ENCODE results near the gene RMI1. TPM values are rescaled to one million over a fixed set of nuclear protein-coding genes. Genes with fewer than 3 reads are reported as not detected.

Gene RMI1
- total RNA-seq, 1 experiment from 2014 or later, result 10.2 TPM

GRCh38 chr9:83978992-83979811, 1.4 kb upstream of the RMI1 start:
- no peaks in the 10 kb centered on the region; the same call in 1 of the 2 replicates for H3K36me3 ChIP-seq (ENCODE audit: control insufficient read depth, insufficient read depth, low read length)
- CTCF ChIA-PET, result no interaction called here
- TF ChIP-seq CTCF (IDR thresholded peaks at IDR 0.05; ENCODE audit: insufficient read depth in 1 of 2, low read depth in 1 of 2, low read length in 1 of 2, severe bottlenecking in 1 of 2, unreplicated experiment in 1 of 2), result no peak
- no peaks in the 10 kb centered on the region for H3K27me3 ChIP-seq (replicated peaks; ENCODE audit: control insufficient read depth, insufficient read depth, low read length)
- TSS peak; percentile 26 for BruUV-seq (replicated peaks)
- no peaks in the 10 kb centered on the region for H3K27me3 Mint-ChIP-seq (ENCODE audit: insufficient read depth, unreplicated experiment)
- peaks cover 11% of the 10 kb centered on the region; the same call in 1 of the 2 replicates for H3K4me1 ChIP-seq
- POLR2A ChIA-PET, result interaction anchor here (0.6 kb wide), 1 partner anchor 13 kb away, joined by 3 read pairs; no protein-coding TSS in a partner anchor
- intact Hi-C loops (cut with micrococcal nuclease; ENCODE audit: unreplicated experiment), result no loop called here
- no peaks in the 10 kb centered on the region for H3K9me3 Mint-ChIP-seq (ENCODE audit: unreplicated experiment)
- no peaks in the 10 kb centered on the region for H3K9me3 ChIP-seq
- peak; percentile 72 to 82 for DNase-seq
- H3K27ac Mint-ChIP-seq (ENCODE audit: unreplicated experiment), result peak overlapping the region; percentile 100
- peak overlapping the region; percentile 86 for H3K4me3 ChIP-seq (ENCODE audit: low read depth, low read length)
- peaks cover 15% of the 10 kb centered on the region for H3K4me1 Mint-ChIP-seq (ENCODE audit: low read depth, unreplicated experiment)
- H3K4me3 Mint-ChIP-seq (ENCODE audit: unreplicated experiment), result peak overlapping the region; percentile 95
- H3K36me3 Mint-ChIP-seq (ENCODE audit: insufficient read depth, unreplicated experiment), result peaks cover 62% of the 10 kb centered on the region

GRCh38 chr9:83979812-83980394, 702 bp upstream of the RMI1 start, which contains the start of gene HNRNPK:
HNRNPK (minus strand) TSS chr9:83980215; CDS start chr9:83978252, 1,963 bp downstream.
- peaks cover 11% of the 10 kb centered on the region; the same call in 1 of the 2 replicates for H3K4me1 ChIP-seq
- Mint-ChIP-seq H3K27ac (ENCODE audit: unreplicated experiment) (peak within 1 kb of the TSS; percentile 100), H3K9me3 (ENCODE audit: unreplicated experiment) (no peaks in the 10 kb centered on the region), H3K4me3 (ENCODE audit: unreplicated experiment) (peak within 1 kb of the TSS; percentile 95), H3K27me3 (ENCODE audit: insufficient read depth, unreplicated experiment) (no peaks in the 10 kb centered on the region), H3K36me3 (ENCODE audit: insufficient read depth, unreplicated experiment) (peaks cover 55% of the 10 kb centered on the region), H3K4me1 (ENCODE audit: low read depth, unreplicated experiment) (peaks cover 8% of the 10 kb centered on the region)
- no TSS peak for BruUV-seq (replicated peaks)
- H3K27me3 ChIP-seq (replicated peaks; ENCODE audit: control insufficient read depth, insufficient read depth, low read length), result no peaks in the 10 kb centered on the region
- peak within 1 kb of the TSS; percentile 86 for H3K4me3 ChIP-seq (ENCODE audit: low read depth, low read length)
- no peak for TF ChIP-seq CTCF (IDR thresholded peaks at IDR 0.05; ENCODE audit: insufficient read depth in 1 of 2, low read depth in 1 of 2, low read length in 1 of 2, severe bottlenecking in 1 of 2, unreplicated experiment in 1 of 2)
- no peaks in the 10 kb centered on the region for H3K9me3 ChIP-seq
- no peaks in the 10 kb centered on the region; the same call in 1 of the 2 replicates for H3K36me3 ChIP-seq (ENCODE audit: control insufficient read depth, insufficient read depth, low read length)
- DNase-seq, result peak; percentile 95 to 96
- ChIA-PET POLR2A (interaction anchor here (0.6 to 1.1 kb wide), 3 partner anchors 14 to 1133 kb away, joined by 3 to 4 read pairs (median 3); a partner anchor contains a TSS), CTCF (interaction anchor here (1.3 kb wide), 1 partner anchor 281 kb away, joined by 3 read pairs; no protein-coding TSS in a partner anchor)
- intact Hi-C loops (cut with micrococcal nuclease; ENCODE audit: unreplicated experiment), result loop anchor here (1.0 to 2.0 kb wide), 2 partner anchors 24 to 59 kb away; partner anchors contain the start of gene KIF27
